Stimulated activated naive CD8-positive, alpha-beta T cell treated with anti-CD3 and anti-CD28 coated beads, Interleukin-15, Interleukin-2, amounts not matched to agents 100 ng/mL and 50 ng/mL, for 24 hours (primary cell): ENCODE results near the gene MAML2.
"Not testable (repeated sequence)": the region's sequence is repeated elsewhere in the genome, so short reads cannot be mapped to it uniquely, and the experiment has no call there.

ENCODE experiments used
- H3K27ac Mint-ChIP-seq: one replicate; pipeline ENCODE4 v1.8.0; 2021; ENCODE audit warnings: mild to moderate bottlenecking, mixed read lengths
- H3K27me3 Mint-ChIP-seq: one replicate; pipeline ENCODE4 v1.8.0; 2021; ENCODE audit warnings: mixed read lengths
- H3K36me3 Mint-ChIP-seq: one replicate; pipeline ENCODE4 v1.8.0; 2021; ENCODE audit warnings: low read depth, mixed read lengths
- H3K4me1 Mint-ChIP-seq: one replicate; pipeline ENCODE4 v1.8.0; 2021; ENCODE audit warnings: low read depth, mixed read lengths
- H3K4me3 Mint-ChIP-seq: one replicate; pipeline ENCODE4 v1.8.0; 2021; ENCODE audit warnings: mild to moderate bottlenecking, mixed read lengths
- H3K9me3 Mint-ChIP-seq: one replicate; pipeline ENCODE4 v1.8.0; 2021; ENCODE audit warnings: mixed read lengths

The MAML2 gene

DNA sequence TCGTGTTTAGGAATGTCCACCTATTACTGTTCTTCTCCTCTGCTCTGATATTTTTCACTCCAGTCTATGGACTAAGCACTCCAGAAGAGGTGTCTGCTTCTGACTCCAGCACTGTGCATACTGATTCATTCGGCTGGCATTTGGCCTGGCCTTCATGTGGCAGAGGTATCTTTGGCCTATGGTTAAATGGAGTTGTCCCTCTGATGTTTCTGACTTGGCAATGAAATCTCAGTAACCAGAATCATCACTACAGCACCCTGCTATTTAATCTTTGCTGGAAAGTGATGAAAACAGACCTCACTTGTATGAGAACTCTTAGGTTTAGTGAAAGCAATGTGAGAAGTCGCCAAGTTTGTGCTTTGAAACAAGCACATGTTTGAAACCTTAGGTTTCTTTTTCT, 155.2 kb downstream of the MAML2 start:
- H3K4me1 Mint-ChIP-seq: peaks cover 85% of the 10 kb centered on the region
- peaks cover 21% of the 10 kb centered on the region for H3K36me3 Mint-ChIP-seq
- H3K27ac Mint-ChIP-seq: peak overlapping the region; percentile 99
- peaks cover 3% of the 10 kb centered on the region for H3K27me3 Mint-ChIP-seq
- no peaks in the 10 kb centered on the region for H3K9me3 Mint-ChIP-seq
- peak overlapping the region; percentile 80 for H3K4me3 Mint-ChIP-seq

DNA sequence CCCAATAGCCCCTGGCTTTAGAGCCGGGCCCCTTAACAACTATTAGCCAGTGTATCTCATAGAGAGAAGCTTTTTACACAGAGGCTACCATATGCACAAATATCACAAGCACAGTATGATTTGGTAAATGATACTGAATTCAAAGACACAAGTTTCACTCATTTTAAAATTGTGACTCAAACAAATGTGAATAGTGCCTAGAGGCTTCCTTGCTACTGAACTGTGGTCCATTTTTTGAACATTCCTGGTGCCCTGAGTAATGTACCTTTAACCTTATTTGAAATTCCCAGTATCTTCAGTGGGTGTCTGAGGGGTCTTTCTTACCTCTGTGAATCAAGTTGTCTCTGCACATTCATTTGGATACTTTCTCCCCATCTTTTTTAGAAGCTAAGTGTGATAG, 156.2 kb downstream of the MAML2 start:
- H3K4me3 Mint-ChIP-seq: peak overlapping the region; percentile 80
- peaks cover 3% of the 10 kb centered on the region for H3K27me3 Mint-ChIP-seq
- H3K27ac Mint-ChIP-seq: peak overlapping the region; percentile 99
- H3K4me1 Mint-ChIP-seq: peaks cover 81% of the 10 kb centered on the region
- H3K9me3 Mint-ChIP-seq: no peaks in the 10 kb centered on the region
- H3K36me3 Mint-ChIP-seq: peaks cover 20% of the 10 kb centered on the region

DNA sequence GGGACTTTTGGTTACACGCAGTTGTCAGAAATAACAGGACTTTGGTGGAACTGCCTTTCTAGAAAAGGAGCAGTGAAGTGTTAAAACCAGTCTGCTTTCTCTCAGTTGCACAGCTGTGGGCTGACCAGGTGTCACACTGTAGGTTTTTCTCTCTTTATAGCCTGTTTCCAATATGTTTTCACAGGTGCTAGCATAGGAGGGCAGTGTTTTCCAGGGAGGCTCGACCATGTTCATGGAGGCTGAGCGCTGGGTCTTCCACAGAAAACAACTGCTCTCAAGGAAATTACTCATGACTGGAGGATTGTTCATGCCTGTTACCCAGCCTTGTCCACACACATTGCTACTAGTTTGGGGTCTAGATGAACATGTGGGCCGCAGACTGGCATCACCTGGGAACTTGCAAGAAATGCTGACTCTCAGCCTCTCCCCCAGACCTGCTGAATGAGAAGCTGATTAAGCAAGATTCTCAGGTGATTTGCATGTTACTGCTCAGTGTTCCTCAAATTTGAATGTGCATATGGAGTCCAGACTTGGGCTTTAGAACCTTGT, 157.7 kb downstream of the MAML2 start:
- Mint-ChIP-seq H3K36me3 (peaks cover 10% of the 10 kb centered on the region), H3K4me1 (peaks cover 75% of the 10 kb centered on the region), H3K4me3 (no peak overlapping the region), H3K9me3 (no peaks in the 10 kb centered on the region), H3K27ac (peak overlapping the region; percentile 80), H3K27me3 (peaks cover 3% of the 10 kb centered on the region)

DNA sequence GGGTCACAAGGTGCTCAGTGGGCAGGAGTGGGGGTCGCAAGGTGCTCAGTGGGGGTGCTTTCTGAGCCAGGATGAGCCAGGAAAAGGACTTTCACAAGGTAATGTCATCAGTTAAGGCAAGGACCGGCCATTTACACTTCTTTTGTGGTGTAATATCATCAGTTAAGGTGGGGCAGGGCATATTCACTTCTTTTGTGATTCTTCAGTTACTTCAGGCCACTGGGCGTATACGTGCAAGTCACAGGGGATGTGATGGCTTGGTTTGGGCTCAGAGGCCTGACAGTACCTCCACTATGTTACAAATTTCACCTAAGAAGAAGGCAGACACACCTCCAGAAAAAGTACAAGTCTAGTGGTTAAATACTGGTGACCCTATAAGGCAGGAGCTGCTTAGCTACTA, 162.1 kb downstream of the MAML2 start:
- not testable (repeated sequence) for H3K27ac Mint-ChIP-seq, H3K9me3 Mint-ChIP-seq, H3K27me3 Mint-ChIP-seq, H3K4me3 Mint-ChIP-seq
- Mint-ChIP-seq H3K36me3 (peaks cover 27% of the 10 kb centered on the region), H3K4me1 (peaks cover 67% of the 10 kb centered on the region)

DNA sequence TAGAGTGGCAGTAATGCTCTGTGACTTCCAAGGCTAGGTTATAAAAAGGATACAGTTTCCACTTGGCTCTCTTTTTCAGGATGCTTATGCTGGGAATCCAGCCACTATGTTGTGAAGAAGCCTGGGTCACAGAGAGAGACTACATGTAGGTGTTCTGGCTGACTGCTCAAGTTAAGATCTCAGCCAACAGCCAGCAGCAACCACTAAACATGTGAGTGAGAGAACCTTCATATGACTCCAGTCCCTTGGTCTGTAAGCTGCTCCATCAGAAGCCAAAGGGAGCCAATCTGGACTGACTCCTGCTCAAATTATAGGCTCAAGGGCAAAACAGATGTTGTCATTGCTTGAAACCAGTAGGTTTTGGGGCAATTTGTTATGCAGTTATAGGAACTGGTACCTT, 162.7 kb downstream of the MAML2 start:
- H3K36me3 Mint-ChIP-seq: peaks cover 23% of the 10 kb centered on the region
- no peak overlapping the region for H3K4me3 Mint-ChIP-seq
- no peaks in the 10 kb centered on the region for H3K27me3 Mint-ChIP-seq
- peak overlapping the region; percentile 5 for H3K27ac Mint-ChIP-seq
- peaks cover 62% of the 10 kb centered on the region for H3K4me1 Mint-ChIP-seq
- no peaks in the 10 kb centered on the region for H3K9me3 Mint-ChIP-seq

DNA sequence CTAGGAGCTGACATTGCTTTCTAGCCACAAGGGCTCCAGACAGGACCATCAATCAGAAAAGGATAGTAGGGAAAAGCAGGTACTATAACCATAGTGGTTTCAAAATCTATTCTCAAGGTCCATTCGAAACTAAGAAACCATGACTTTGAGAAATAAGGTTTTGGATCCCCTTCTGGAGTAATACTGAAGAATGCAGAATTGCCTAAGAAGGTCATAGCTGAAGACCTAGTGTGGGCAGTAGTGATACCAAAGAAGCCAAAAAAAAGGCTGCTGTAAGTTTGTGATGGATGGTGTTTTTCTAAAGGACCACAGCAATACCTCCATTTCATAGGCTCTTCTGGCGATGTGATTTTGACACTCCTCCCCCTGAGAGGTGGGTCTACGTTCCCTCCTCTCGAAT, 163.1 kb downstream of the MAML2 start:
- no peaks in the 10 kb centered on the region for H3K27me3 Mint-ChIP-seq
- no peak overlapping the region for H3K4me3 Mint-ChIP-seq
- H3K36me3 Mint-ChIP-seq: peaks cover 23% of the 10 kb centered on the region
- H3K27ac Mint-ChIP-seq: peak overlapping the region; percentile 5
- H3K4me1 Mint-ChIP-seq: peaks cover 62% of the 10 kb centered on the region
- H3K9me3 Mint-ChIP-seq: no peaks in the 10 kb centered on the region

DNA sequence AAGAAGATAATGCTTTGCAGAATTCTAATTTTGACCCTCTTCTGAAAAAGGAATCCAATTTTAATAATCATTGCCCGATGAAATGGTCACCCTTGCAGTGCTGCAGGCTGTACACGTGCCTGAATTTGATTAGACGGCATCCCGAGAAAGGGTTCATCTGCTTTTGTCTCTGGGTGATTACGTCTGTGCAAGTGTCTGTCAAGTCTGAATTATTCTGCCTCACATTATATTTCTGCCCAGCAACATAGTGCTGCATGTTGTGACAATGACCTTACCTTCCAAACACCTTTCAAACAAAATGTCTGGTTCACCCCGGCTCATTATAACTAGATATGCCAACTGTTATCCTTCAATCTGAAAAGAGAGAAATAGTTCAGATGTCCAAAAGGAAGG, 164.1 kb downstream of the MAML2 start:
- Mint-ChIP-seq H3K4me1 (peaks cover 67% of the 10 kb centered on the region), H3K9me3 (no peaks in the 10 kb centered on the region), H3K27ac (no peak overlapping the region), H3K4me3 (no peak overlapping the region), H3K27me3 (no peaks in the 10 kb centered on the region), H3K36me3 (peaks cover 25% of the 10 kb centered on the region)

- H3K4me1 Mint-ChIP-seq: peaks cover 67% of the 10 kb centered on the region
- no peaks in the 10 kb centered on the region for H3K27me3 Mint-ChIP-seq
- no peaks in the 10 kb centered on the region for H3K9me3 Mint-ChIP-seq
- peak overlapping the region; percentile 68 for H3K27ac Mint-ChIP-seq
- H3K36me3 Mint-ChIP-seq: peaks cover 31% of the 10 kb centered on the region
- no peak overlapping the region for H3K4me3 Mint-ChIP-seq
Observed at GRCh38 chr11:96178049-96178886, 164.7 kb downstream of the MAML2 start.

- Mint-ChIP-seq H3K4me1 (peaks cover 71% of the 10 kb centered on the region), H3K27me3 (no peaks in the 10 kb centered on the region), H3K36me3 (peaks cover 37% of the 10 kb centered on the region), H3K9me3 (no peaks in the 10 kb centered on the region), H3K27ac (no peak overlapping the region), H3K4me3 (no peak overlapping the region)
Observed at GRCh38 chr11:96177146-96177545, 165.8 kb downstream of the MAML2 start.

DNA sequence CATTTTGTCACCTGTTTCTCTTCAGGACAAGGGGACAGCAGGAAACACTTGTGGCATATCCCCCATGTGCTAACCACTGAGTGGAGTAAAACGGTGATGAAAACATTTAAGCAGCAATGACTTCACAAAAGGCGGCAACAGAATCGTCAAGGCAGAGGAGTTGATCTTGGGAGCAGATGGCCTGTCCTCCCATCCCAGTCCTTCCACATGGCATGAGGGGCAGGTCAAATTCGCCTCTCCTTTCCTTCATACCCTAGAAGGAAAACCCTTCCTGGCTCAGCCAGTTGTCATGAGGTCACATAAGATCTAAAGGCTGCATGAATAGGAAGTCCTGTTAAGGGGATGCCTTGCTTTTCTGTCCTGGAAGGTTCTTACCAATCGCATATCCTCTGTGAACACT, 169.1 kb downstream of the MAML2 start:
- H3K4me1 Mint-ChIP-seq: peaks cover 71% of the 10 kb centered on the region
- H3K4me3 Mint-ChIP-seq: no peak overlapping the region
- H3K27ac Mint-ChIP-seq: peak overlapping the region; percentile 61
- no peaks in the 10 kb centered on the region for H3K27me3 Mint-ChIP-seq
- H3K9me3 Mint-ChIP-seq: no peaks in the 10 kb centered on the region
- H3K36me3 Mint-ChIP-seq: peaks cover 52% of the 10 kb centered on the region

DNA sequence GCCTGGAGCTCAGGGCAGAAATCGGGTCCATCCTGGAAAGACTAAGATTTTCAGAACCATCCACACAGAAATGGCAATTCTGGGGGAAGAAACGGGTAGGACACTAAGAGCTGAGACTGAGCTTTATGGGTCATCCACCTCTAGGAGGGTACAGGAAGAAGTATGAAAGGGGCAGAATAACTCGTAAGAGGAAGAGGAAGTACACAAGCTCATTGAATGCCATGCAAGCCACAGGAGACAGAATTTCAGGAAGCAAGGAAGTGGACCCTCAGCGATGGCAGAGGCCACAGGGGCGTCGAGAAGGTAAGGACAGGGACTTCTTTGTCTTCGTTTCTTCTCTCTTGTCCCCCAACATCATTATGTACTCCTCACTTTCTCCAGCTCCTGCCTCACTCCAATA, 169.6 kb downstream of the MAML2 start:
- Mint-ChIP-seq H3K27me3 (no peaks in the 10 kb centered on the region), H3K4me1 (peaks cover 71% of the 10 kb centered on the region), H3K9me3 (no peaks in the 10 kb centered on the region), H3K36me3 (peaks cover 48% of the 10 kb centered on the region), H3K27ac (peak overlapping the region; percentile 61), H3K4me3 (no peak overlapping the region)

DNA sequence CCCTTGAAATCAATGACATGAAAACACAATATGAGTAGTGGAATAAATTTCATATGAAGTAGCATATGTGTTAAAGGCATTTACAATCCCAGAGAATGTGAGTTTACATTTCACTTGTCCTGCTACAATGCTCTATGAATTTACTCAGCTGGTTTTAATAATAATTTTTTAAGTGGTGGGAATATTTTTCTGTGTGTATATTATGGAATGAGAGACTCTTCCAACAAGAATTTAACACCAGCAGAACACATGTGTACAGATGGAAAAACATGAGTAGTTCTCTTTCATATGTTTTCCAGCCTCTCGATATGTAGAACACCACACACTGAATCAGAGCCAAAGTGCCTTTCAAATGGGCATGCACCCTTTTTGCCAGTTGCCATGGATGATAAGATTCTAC, 170.4 kb downstream of the MAML2 start:
- no peak overlapping the region for H3K27ac Mint-ChIP-seq
- peaks cover 71% of the 10 kb centered on the region for H3K4me1 Mint-ChIP-seq
- H3K27me3 Mint-ChIP-seq: no peaks in the 10 kb centered on the region
- peaks cover 40% of the 10 kb centered on the region for H3K36me3 Mint-ChIP-seq
- H3K4me3 Mint-ChIP-seq: no peak overlapping the region
- H3K9me3 Mint-ChIP-seq: no peaks in the 10 kb centered on the region

DNA sequence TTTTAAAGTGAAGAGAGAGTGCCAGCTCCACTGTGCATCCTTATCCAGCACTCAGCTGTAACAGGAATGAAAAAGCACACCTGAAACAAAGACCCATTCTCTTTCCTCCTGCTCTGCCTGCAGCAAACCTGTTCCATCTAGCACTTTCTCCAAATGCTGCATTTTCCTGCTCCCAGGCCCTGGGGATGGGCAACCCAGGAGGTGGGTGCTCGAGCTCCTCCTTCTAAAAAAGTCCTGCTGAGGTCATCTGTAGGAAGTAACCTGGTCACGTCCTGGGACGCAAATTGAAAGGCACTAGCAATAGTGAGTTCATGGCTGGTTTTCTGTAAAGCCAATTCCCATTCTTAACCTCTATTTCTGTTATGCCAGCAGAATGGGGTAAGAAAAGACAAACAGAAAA, 173.7 kb downstream of the MAML2 start:
- H3K27me3 Mint-ChIP-seq: no peaks in the 10 kb centered on the region
- H3K4me1 Mint-ChIP-seq: peaks cover 78% of the 10 kb centered on the region
- peak overlapping the region; percentile 73 for H3K27ac Mint-ChIP-seq
- peak overlapping the region; percentile 6 for H3K4me3 Mint-ChIP-seq
- H3K36me3 Mint-ChIP-seq: peaks cover 29% of the 10 kb centered on the region
- H3K9me3 Mint-ChIP-seq: no peaks in the 10 kb centered on the region

DNA sequence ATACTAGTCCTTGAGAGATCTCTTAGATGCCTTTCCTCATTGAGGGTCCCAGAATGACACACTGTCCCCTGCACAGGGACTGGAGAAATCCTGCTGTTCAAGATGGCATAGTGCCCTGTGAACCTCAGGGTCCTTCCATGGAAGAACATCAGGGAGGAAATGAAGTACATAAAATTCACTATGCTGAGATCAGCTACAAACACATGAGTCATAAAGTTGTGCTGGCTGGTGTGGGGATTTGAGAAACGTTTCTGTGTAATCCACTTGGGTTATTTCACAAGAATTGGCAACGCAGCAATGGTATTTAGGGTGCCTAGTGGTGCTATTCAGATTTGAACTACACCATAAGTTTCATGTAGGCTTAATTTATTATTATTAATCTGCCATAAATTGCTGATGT, 174.4 kb downstream of the MAML2 start:
- Mint-ChIP-seq H3K27ac (peak overlapping the region; percentile 73), H3K4me3 (no peak overlapping the region), H3K36me3 (peaks cover 25% of the 10 kb centered on the region), H3K9me3 (no peaks in the 10 kb centered on the region), H3K27me3 (no peaks in the 10 kb centered on the region), H3K4me1 (peaks cover 72% of the 10 kb centered on the region)

DNA sequence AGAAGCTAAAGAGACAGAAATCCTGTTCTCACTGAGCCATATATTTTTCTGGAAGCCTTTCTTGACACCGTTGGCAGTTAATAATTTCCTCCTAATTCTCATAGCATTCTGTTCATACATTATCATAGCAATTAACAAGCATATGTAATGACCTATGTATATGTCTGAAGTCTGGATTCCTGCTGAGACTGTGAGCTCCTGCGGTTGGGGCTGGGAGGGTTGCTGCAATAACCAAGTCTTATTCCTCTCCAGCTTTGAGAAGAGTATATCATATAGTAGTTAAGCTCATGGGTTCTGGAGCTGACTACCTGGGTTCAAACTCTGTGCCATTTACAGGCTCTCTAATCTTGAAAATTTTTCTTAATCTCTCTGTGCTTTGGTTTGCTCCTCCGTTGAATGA, 175.2 kb downstream of the MAML2 start:
- Mint-ChIP-seq H3K4me1 (peaks cover 63% of the 10 kb centered on the region), H3K27me3 (no peaks in the 10 kb centered on the region), H3K27ac (no peak overlapping the region), H3K36me3 (peaks cover 22% of the 10 kb centered on the region), H3K4me3 (no peak overlapping the region), H3K9me3 (no peaks in the 10 kb centered on the region)
